GM12878 (cell line): Measurements from ENCODE around the gene ACOT12. TPM values are rescaled to one million over a fixed set of nuclear protein-coding genes. Genes with fewer than 3 reads are reported as not detected.

ENCODE experiments used
- ATAC-seq: fragments of 200-7000 bp; cut with Tn5 transposase; 3 replicates; pipeline ENCODE4 v1.9.1; 2020; ENCODE audit warnings: mild to moderate bottlenecking, moderate library complexity
- BruUV-seq: library from RNA; stranded (reverse); fragments of 400-500 nt; replicated peaks from 2 replicates; lab custom pipeline; 2021; lab: Mats Ljungman, UMichigan
- CTCF ChIA-PET: fragments of 300-600 bp; sonication (Branson Sonifier 250); formaldehyde crosslinking; extraction: SDS; loops from one replicate; lab custom pipeline; 2021; ENCODE audit warnings: inconsistent platforms; lab: Yijun Ruan, JAX
- POLR2A ChIA-PET: fragments of 350-600 bp; formaldehyde crosslinking; extraction: SDS; loops from one replicate; lab custom pipeline; 2021; ENCODE audit warnings: inconsistent platforms; lab: Charles Lee
- RAD21 ChIA-PET: fragments of 300-600 bp; sonication (Branson Sonifier 250); formaldehyde crosslinking; loops from one replicate; lab custom pipeline; 2023; ENCODE audit warnings: antibody characterized with exemption; ENCODE audit not compliant: unreplicated experiment; lab: Charles Lee
- SMC1A ChIA-PET: fragments of 300-600 bp; sonication (Branson Sonifier 250); formaldehyde crosslinking; loops from one replicate; lab custom pipeline; 2023; ENCODE audit not compliant: unreplicated experiment, uncharacterized antibody; lab: Charles Lee
- DNase-seq: peaks from one replicate; pipeline ENCODE4 v3.0.0-alpha.2; 2011; ENCODE audit warnings: low read depth, low spot score
- FAIRE-seq: peaks from 3 replicates; lab custom pipeline; 2011; peaks lifted over from hg19 to GRCh38; lab: Jason Lieb, UNC
- H2AFZ ChIP-seq: 2 replicates; pipeline ENCODE4 v1.6.0; 2011; ENCODE audit warnings: low read depth, low read length, control low read depth; ENCODE audit not compliant: control insufficient read depth
- H3K27ac ChIP-seq: 2 replicates; pipeline ENCODE4 v1.5.1; 2011; ENCODE audit warnings: control low read depth; ENCODE audit not compliant: control insufficient read depth, insufficient read depth
- H3K27me3 ChIP-seq, 2 experiments: replicated peaks in 1 of 2; 2 replicates each; pipeline versions ENCODE4 v1.6.0 to v1.6.1; 2011; ENCODE audit warnings: low read length in 1 of 2; ENCODE audit not compliant: control insufficient read depth in 2 of 2, insufficient read depth in 2 of 2
- H3K36me3 ChIP-seq, 2 experiments: 2 replicates each; pipeline ENCODE4 v1.5.1; 2011; ENCODE audit warnings: low read length in 1 of 2; ENCODE audit not compliant: control insufficient read depth in 2 of 2, insufficient read depth in 2 of 2
- H3K4me1 ChIP-seq: 2 replicates; pipeline ENCODE4 v1.6.1; 2011; ENCODE audit warnings: mild to moderate bottlenecking, low read length, moderate library complexity, mixed read lengths; ENCODE audit not compliant: control insufficient read depth, insufficient read depth
- H3K4me2 ChIP-seq: 2 replicates; pipeline ENCODE4 v1.6.0; 2011; ENCODE audit warnings: control low read depth; ENCODE audit not compliant: control insufficient read depth, insufficient read depth
- H3K4me3 ChIP-seq: fragments of 200-600 bp; sonication (generic); 2 replicates; pipeline ENCODE4 v1.5.1; 2016
- H3K79me2 ChIP-seq: 2 replicates; pipeline ENCODE4 v1.6.0; 2011; ENCODE audit warnings: low read length; ENCODE audit not compliant: control insufficient read depth, insufficient read depth
- H3K9ac ChIP-seq: 2 replicates; pipeline ENCODE4 v1.8.0; 2011; ENCODE audit warnings: low read length, control low read depth, mixed read lengths; ENCODE audit not compliant: control insufficient read depth, insufficient read depth
- H3K9me3 ChIP-seq: replicated peaks from 3 replicates; pipeline ENCODE4 v1.5.1; 2011; ENCODE audit warnings: mild to moderate bottlenecking, low read length; ENCODE audit not compliant: control insufficient read depth, insufficient read depth
- H4K20me1 ChIP-seq: 2 replicates; pipeline ENCODE4 v1.6.0; 2011; ENCODE audit not compliant: control insufficient read depth, insufficient read depth
- ASH2L ChIP-seq: fragments of 300-600, 200-600 bp; sonication (generic); IDR thresholded peaks from 2 replicates; pipeline ENCODE4 v1.6.1; 2017; ENCODE audit warnings: low read depth, mild to moderate bottlenecking, borderline replicate concordance
- CHD2 ChIP-seq: IDR thresholded peaks from 2 replicates; pipeline ENCODE4 v1.6.1; 2011; ENCODE audit warnings: low read depth, low read length, improper control_type of control experiment, borderline replicate concordance
- GATAD2B ChIP-seq: fragments of 450-650 bp; conservative IDR thresholded peaks from 2 replicates; pipeline ENCODE4 v1.6.1; 2017; ENCODE audit warnings: low read depth, mild to moderate bottlenecking, moderate library complexity
- HCFC1 ChIP-seq: fragments of 150-350 bp; IDR thresholded peaks from 2 replicates; pipeline ENCODE4 v1.6.1; 2014; ENCODE audit warnings: low read length
- HDGF ChIP-seq: fragments of 450-650 bp; IDR thresholded peaks from 2 replicates; pipeline ENCODE4 v1.6.1; 2016; ENCODE audit warnings: antibody characterized with exemption
- MTA3 ChIP-seq: IDR thresholded peaks from 2 replicates; pipeline ENCODE4 v1.6.1; 2012; ENCODE audit warnings: low read length, inconsistent platforms, borderline replicate concordance
- POLR2AphosphoS5 ChIP-seq: IDR thresholded peaks from 2 replicates; pipeline ENCODE4 v1.6.1; 2011; ENCODE audit warnings: mild to moderate bottlenecking, low read length, inconsistent platforms
- RAD21 ChIP-seq: IDR thresholded peaks from 2 replicates; pipeline ENCODE4 v1.6.1; 2011; ENCODE audit warnings: mild to moderate bottlenecking, low read depth, low read length, moderate library complexity; ENCODE audit not compliant: insufficient read depth
- RAD51 ChIP-seq: fragments of 450-650 bp; IDR thresholded peaks from 2 replicates; pipeline ENCODE4 v1.6.1; 2016; ENCODE audit warnings: moderate library complexity, mild to moderate bottlenecking, inconsistent platforms
- RB1 ChIP-seq: fragments of 450-650 bp; formaldehyde crosslinking; IDR thresholded peaks from 2 replicates; pipeline ENCODE4 v1.6.1; 2017; ENCODE audit warnings: mild to moderate bottlenecking, borderline replicate concordance
- SREBF2 ChIP-seq: IDR thresholded peaks from 2 replicates; pipeline ENCODE4 v1.6.1; 2012; ENCODE audit warnings: mild to moderate bottlenecking, low read length
- TARDBP ChIP-seq: IDR thresholded peaks from 2 replicates; pipeline ENCODE4 v1.6.1; 2016; ENCODE audit warnings: borderline replicate concordance
- YBX1 ChIP-seq: fragments of 450-650 bp; IDR thresholded peaks from 2 replicates; pipeline ENCODE4 v1.6.1; 2016; ENCODE audit warnings: antibody characterized with exemption
- in situ Hi-C: fragments of 300-500 bp; cut with MboI; formaldehyde crosslinking; loops from 9 replicates; pipeline ENCODE4 v1.14.3; 2018; ENCODE audit warnings: mixed read lengths
- intact Hi-C: fragments of 100-400 bp; cut with micrococcal nuclease; formaldehyde crosslinking; loops from one replicate; pipeline ENCODE4 v1.14.2; 2022; ENCODE audit not compliant: unreplicated experiment
- polyA plus RNA-seq, 11 experiments: library from polyadenylated mRNA; depleted of rRNA in 4 of 11; unstranded in 6 of 11; stranded (reverse) in 5 of 11; fragments of >200 nt; fragmentation: Nextera tagmentation in 4 of 11; fragmentation: Illumina TruSeq in 1 of 11; extraction: Ambion mirVana in 4 of 11; extraction: Trizol in 1 of 11; gene quantifications; 1 replicate in 1 of 11; 2 replicates in 10 of 11; pipeline versions ENCODE4 v1.2.1 to v1.2.3, GENCODE V29; 2011 to 2016; ENCODE audit warnings: inconsistent platforms in 2 of 11, missing spikeins in 2 of 11, low read depth in 1 of 11
- total RNA-seq, 4 experiments: library from RNA; depleted of rRNA in 3 of 4; stranded (reverse); fragments of >200 nt in 3 of 4; fragmentation: Illumina TruSeq in 1 of 4; extraction: Trizol in 1 of 4; gene quantifications; 2 replicates each; pipeline versions ENCODE4 v1.2.1 to v1.2.3, GENCODE V29; 2013 to 2021
- TF ChIP-seq, protein P1 (sequence below): fragments of 150-350 bp; IDR thresholded peaks from 2 replicates; pipeline ENCODE4 v1.6.1; 2016; ENCODE audit warnings: low read depth, low read length
- TF ChIP-seq, protein P2 (sequence below): fragments of 450-650 bp; IDR thresholded peaks from 2 replicates; pipeline ENCODE4 v1.6.1; 2016; ENCODE audit warnings: mild to moderate bottlenecking
- TF ChIP-seq, protein P3 (sequence below): fragments of 450-650 bp; formaldehyde crosslinking; IDR thresholded peaks from 2 replicates; pipeline ENCODE4 v1.4.0; 2022; ENCODE audit warnings: mild to moderate bottlenecking, moderate library complexity
- TF ChIP-seq, protein P4 (sequence below): IDR thresholded peaks from 2 replicates; pipeline ENCODE4 v1.6.1; 2011; ENCODE audit warnings: borderline replicate concordance, low read depth, mild to moderate bottlenecking, moderate library complexity, low read length; ENCODE audit not compliant: insufficient read depth, poor library complexity, severe bottlenecking

ACOT12 gene
- total and polyA plus RNA-seq, 10 of the 15 experiments (the other 5 are each of a cell fraction or from before 2014, with no cell fraction given) = 0.08 TPM; not detected in 9

DNA sequence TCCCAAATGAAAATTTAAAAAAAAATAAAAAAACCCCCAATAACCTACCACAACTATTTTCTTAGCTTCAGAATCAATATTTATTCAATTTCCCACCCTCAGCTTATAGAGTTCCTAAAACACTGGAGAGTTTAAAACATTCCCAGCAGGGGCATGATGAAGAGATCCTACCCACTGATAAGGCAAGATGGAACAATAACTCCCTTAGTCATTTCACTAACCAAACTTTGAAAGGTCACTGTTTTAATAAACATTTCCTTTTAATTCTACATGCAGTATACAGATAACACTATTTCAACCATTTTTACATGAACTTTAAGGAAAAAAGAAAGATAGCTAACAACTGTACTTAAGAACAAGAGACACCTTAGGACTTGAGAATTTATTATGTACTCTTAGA lies 34.9 kb upstream of the ACOT12 start:
- Histone ChIP-seq H3K79me2 (no peaks in the 10 kb centered on the region), H3K36me3 (no peaks in the 10 kb centered on the region; a peak in 2 of 4 replicates), H3K4me3 (no peak overlapping the region), H3K27ac (no peak overlapping the region), H3K9me3 (no peaks in the 10 kb centered on the region), H3K9ac (no peak overlapping the region), H3K27me3 (no peaks in the 10 kb centered on the region), H3K4me2 (no peak overlapping the region), H3K4me1 (no peaks in the 10 kb centered on the region), H2AFZ (no peak overlapping the region), H4K20me1 (no peaks in the 10 kb centered on the region)
- ATAC-seq = no peak
- DNase-seq = no peak
- ChIA-PET RAD21 (interaction anchor here (1.4 to 7.6 kb wide), 2 partner anchors 424 to 736 kb away, joined by 3 to 97 read pairs; no protein-coding TSS in a partner anchor), CTCF (interaction anchor here (0.7 to 2.9 kb wide), 8 partner anchors 12 to 830 kb away, joined by 3 to 16 read pairs (median 3); no protein-coding TSS in a partner anchor), SMC1A (interaction anchor here (1.0 to 6.4 kb wide), 2 partner anchors 736 to 797 kb away, joined by 4 to 95 read pairs; no protein-coding TSS in a partner anchor), POLR2A (no interaction called here)
- no TSS peak for BruUV-seq
- in situ Hi-C loops = loop anchor here (10.0 kb wide), 1 partner anchor 796 kb away; no protein-coding TSS in a partner anchor
- intact Hi-C loops = loop anchor here (5.0 to 10.0 kb wide), 2 partner anchors 326 to 423 kb away; partner anchors contain the start of gene SSBP2
- FAIRE-seq = no peak
- TF ChIP-seq SREBF2 = no peak
- no peak for TF ChIP-seq CHD2
- no peak for TF ChIP-seq MTA3
- no peak for TF ChIP-seq TARDBP
- no peak for TF ChIP-seq RAD51
- TF ChIP-seq RAD21 = no peak
- TF ChIP-seq RB1 = no peak
- no peak for TF ChIP-seq ASH2L
- TF ChIP-seq, protein P1, sequence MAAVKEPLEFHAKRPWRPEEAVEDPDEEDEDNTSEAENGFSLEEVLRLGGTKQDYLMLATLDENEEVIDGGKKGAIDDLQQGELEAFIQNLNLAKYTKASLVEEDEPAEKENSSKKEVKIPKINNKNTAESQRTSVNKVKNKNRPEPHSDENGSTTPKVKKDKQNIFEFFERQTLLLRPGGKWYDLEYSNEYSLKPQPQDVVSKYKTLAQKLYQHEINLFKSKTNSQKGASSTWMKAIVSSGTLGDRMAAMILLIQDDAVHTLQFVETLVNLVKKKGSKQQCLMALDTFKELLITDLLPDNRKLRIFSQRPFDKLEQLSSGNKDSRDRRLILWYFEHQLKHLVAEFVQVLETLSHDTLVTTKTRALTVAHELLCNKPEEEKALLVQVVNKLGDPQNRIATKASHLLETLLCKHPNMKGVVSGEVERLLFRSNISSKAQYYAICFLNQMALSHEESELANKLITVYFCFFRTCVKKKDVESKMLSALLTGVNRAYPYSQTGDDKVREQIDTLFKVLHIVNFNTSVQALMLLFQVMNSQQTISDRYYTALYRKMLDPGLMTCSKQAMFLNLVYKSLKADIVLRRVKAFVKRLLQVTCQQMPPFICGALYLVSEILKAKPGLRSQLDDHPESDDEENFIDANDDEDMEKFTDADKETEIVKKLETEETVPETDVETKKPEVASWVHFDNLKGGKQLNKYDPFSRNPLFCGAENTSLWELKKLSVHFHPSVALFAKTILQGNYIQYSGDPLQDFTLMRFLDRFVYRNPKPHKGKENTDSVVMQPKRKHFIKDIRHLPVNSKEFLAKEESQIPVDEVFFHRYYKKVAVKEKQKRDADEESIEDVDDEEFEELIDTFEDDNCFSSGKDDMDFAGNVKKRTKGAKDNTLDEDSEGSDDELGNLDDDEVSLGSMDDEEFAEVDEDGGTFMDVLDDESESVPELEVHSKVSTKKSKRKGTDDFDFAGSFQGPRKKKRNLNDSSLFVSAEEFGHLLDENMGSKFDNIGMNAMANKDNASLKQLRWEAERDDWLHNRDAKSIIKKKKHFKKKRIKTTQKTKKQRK = no peak
- TF ChIP-seq, protein P2, sequence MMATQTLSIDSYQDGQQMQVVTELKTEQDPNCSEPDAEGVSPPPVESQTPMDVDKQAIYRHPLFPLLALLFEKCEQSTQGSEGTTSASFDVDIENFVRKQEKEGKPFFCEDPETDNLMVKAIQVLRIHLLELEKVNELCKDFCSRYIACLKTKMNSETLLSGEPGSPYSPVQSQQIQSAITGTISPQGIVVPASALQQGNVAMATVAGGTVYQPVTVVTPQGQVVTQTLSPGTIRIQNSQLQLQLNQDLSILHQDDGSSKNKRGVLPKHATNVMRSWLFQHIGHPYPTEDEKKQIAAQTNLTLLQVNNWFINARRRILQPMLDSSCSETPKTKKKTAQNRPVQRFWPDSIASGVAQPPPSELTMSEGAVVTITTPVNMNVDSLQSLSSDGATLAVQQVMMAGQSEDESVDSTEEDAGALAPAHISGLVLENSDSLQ = no peak
- no peak for TF ChIP-seq YBX1
- TF ChIP-seq GATAD2B = no peak
- TF ChIP-seq HDGF = no peak
- TF ChIP-seq, protein P3, sequence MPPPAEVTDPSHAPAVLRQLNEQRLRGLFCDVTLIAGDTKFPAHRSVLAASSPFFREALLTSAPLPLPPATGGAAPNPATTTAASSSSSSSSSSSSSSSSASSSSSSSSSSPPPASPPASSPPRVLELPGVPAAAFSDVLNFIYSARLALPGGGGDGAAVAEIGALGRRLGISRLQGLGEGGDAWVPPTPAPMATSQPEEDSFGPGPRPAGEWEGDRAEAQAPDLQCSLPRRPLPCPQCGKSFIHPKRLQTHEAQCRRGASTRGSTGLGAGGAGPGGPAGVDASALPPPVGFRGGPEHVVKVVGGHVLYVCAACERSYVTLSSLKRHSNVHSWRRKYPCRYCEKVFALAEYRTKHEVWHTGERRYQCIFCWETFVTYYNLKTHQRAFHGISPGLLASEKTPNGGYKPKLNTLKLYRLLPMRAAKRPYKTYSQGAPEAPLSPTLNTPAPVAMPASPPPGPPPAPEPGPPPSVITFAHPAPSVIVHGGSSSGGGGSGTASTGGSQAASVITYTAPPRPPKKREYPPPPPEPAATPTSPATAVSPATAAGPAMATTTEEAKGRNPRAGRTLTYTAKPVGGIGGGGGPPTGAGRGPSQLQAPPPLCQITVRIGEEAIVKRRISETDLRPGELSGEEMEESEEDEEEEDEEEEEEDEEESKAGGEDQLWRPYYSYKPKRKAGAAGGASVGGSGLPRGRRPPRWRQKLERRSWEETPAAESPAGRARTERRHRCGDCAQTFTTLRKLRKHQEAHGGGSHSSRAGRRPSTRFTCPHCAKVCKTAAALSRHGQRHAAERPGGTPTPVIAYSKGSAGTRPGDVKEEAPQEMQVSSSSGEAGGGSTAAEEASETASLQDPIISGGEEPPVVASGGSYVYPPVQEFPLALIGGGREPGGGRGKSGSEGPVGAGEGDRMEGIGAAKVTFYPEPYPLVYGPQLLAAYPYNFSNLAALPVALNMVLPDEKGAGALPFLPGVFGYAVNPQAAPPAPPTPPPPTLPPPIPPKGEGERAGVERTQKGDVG (CRISPR knock-in tag) = no peak
- TF ChIP-seq, protein P4, sequence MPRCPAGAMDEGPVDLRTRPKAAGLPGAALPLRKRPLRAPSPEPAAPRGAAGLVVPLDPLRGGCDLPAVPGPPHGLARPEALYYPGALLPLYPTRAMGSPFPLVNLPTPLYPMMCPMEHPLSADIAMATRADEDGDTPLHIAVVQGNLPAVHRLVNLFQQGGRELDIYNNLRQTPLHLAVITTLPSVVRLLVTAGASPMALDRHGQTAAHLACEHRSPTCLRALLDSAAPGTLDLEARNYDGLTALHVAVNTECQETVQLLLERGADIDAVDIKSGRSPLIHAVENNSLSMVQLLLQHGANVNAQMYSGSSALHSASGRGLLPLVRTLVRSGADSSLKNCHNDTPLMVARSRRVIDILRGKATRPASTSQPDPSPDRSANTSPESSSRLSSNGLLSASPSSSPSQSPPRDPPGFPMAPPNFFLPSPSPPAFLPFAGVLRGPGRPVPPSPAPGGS = no peak
- no peak for TF ChIP-seq POLR2AphosphoS5
- TF ChIP-seq HCFC1 = no peak
